HepG2 (cell line): ENCODE measurements around the gene CEP44.
"Not testable (repeated sequence)": the region's sequence is repeated elsewhere in the genome, so short reads cannot be mapped to it uniquely, and the experiment has no call there.

Source experiments
- BHLHE40 ChIP-seq: IDR thresholded peaks from 2 replicates; pipeline ENCODE4 v1.6.1; 2011; ENCODE audit warnings: low read length, improper control_type of control experiment
- SAFB2 ChIP-seq: sonication (generic); formaldehyde crosslinking; IDR thresholded peaks from 2 replicates; pipeline ENCODE4 v1.5.1; 2020; ENCODE audit warnings: missing genetic modification reagents, low read depth, mild to moderate bottlenecking, borderline replicate concordance

DNA sequence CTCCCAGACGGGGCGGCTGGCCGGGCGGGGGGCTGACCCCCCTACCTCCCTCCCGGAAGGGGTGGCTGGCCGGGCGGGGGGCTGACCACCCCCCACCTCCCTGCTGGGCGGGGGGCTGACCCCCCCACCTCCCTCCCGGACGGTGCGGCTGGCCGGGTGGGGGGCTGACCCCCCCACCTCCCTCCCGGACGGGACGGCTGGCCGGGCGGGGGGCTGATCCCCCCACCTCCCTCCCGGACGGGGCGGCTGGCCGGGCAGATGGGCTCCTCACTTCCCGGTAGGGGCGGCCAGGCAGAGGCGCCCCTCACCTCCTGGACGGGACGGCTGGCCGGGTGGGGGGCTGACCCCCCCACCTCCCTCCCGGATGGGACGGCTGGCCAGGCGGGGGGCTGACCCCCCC is 10.9 kb downstream of the CEP44 start:
- not testable (repeated sequence) for TF ChIP-seq SAFB2 (CRISPR knock-in tag); BHLHE40
